ENCODE results near the gene CORO7.

Gene CORO7

DNA sequence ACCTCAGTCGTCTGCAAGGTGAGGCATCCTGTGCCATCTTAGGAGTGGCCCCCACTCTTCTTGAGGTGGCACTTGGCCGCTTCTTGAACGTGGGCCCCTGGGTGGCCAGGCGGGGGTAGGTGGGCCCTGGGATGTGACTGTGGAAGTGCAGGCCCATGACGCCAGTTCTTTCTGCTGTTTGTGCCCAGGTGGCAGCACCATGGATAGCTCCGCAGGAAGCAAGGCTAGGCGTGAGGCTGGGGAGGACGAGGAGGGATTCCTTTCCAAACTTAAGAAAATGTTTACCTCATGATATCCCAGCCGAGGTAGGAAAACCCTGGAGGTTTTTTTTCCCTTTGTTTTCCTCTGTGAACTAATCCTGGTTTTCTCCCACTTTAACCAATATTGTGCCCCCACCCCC is 38.2 kb upstream of the CORO7 start:
- TF ChIP-seq, protein P1, sequence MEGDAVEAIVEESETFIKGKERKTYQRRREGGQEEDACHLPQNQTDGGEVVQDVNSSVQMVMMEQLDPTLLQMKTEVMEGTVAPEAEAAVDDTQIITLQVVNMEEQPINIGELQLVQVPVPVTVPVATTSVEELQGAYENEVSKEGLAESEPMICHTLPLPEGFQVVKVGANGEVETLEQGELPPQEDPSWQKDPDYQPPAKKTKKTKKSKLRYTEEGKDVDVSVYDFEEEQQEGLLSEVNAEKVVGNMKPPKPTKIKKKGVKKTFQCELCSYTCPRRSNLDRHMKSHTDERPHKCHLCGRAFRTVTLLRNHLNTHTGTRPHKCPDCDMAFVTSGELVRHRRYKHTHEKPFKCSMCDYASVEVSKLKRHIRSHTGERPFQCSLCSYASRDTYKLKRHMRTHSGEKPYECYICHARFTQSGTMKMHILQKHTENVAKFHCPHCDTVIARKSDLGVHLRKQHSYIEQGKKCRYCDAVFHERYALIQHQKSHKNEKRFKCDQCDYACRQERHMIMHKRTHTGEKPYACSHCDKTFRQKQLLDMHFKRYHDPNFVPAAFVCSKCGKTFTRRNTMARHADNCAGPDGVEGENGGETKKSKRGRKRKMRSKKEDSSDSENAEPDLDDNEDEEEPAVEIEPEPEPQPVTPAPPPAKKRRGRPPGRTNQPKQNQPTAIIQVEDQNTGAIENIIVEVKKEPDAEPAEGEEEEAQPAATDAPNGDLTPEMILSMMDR (IDR thresholded peaks at IDR 0.05; ENCODE audit: low read length) = no peak
- TF ChIP-seq EZH2 (IDR thresholded peaks at IDR 0.05; ENCODE audit: borderline replicate concordance, low read length) = no peak
- H3K36me3 ChIP-seq (ENCODE audit: insufficient read depth, low read length) = peaks cover 81% of the 10 kb centered on the region

DNA sequence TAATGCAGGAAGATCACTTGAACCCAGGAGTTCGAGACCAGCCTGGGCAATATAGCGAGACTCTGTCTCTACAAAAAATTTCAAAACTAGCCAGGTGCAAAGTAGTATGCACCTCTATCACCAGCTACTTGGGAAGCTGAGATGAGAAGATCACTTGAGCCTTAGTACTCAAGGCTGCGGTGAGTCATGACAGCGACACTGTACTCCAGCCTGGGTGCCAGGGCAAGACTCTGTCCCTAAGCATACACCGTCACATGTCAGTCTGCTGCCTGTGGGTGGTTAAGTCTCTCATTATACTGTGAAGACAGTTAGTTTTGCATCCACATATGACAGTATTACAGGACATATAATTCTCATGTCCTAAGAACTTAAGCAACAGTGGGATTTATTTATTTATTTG is 36.3 kb upstream of the CORO7 start:
- no peak overlapping the region for H3K4me3 ChIP-seq (ENCODE audit: low read depth, low read length, poor library complexity, severe bottlenecking)
- peaks cover 92% of the 10 kb centered on the region for H3K36me3 ChIP-seq (ENCODE audit: insufficient read depth, low read length)
- H3K27ac ChIP-seq (ENCODE audit: low read depth, low read length, poor library complexity, severe bottlenecking) = no peak overlapping the region
- H3K79me2 ChIP-seq (ENCODE audit: insufficient read depth, low read length) = no peaks in the 10 kb centered on the region
- no peak overlapping the region for H2AFZ ChIP-seq (ENCODE audit: low read length)
- TF ChIP-seq EZH2 (IDR thresholded peaks at IDR 0.05; ENCODE audit: borderline replicate concordance, low read length) = no peak
- TF ChIP-seq, protein P1 (IDR thresholded peaks at IDR 0.05; ENCODE audit: low read length) = no peak
- no peak overlapping the region for H3K9ac ChIP-seq (ENCODE audit: low read length)
- H3K9me2 ChIP-seq (ENCODE audit: low read depth, low read length) = no peaks in the 10 kb centered on the region
- no peaks in the 10 kb centered on the region for H3K9me3 ChIP-seq (ENCODE audit: low read length)
- no peaks in the 10 kb centered on the region for H3F3A ChIP-seq (ENCODE audit: insufficient read depth, low read length)
- H3K4me1 ChIP-seq (ENCODE audit: insufficient read depth, low read length, severe bottlenecking) = no peaks in the 10 kb centered on the region
- no peaks in the 10 kb centered on the region for H4K20me1 ChIP-seq (ENCODE audit: insufficient read depth, low read length)
- H3K27me3 ChIP-seq (ENCODE audit: insufficient read depth, low read length) = no peaks in the 10 kb centered on the region
- H3K4me2 ChIP-seq (ENCODE audit: low read length) = no peak overlapping the region

More for the DNA sequence above, 38.2 kb upstream of the CORO7 start:
- Histone ChIP-seq H2AFZ (ENCODE audit: low read length) (no peak overlapping the region), H3K4me3 (ENCODE audit: low read depth, low read length, poor library complexity, severe bottlenecking) (no peak overlapping the region), H3K4me1 (ENCODE audit: insufficient read depth, low read length, severe bottlenecking) (no peaks in the 10 kb centered on the region), H4K20me1 (ENCODE audit: insufficient read depth, low read length) (no peaks in the 10 kb centered on the region), H3K9me3 (ENCODE audit: low read length) (no peaks in the 10 kb centered on the region), H3K27ac (ENCODE audit: low read depth, low read length, poor library complexity, severe bottlenecking) (no peak overlapping the region), H3K4me2 (ENCODE audit: low read length) (no peak overlapping the region), H3K9me2 (ENCODE audit: low read depth, low read length) (no peaks in the 10 kb centered on the region), H3F3A (ENCODE audit: insufficient read depth, low read length) (no peaks in the 10 kb centered on the region), H3K9ac (ENCODE audit: low read length) (no peak overlapping the region), H3K79me2 (ENCODE audit: insufficient read depth, low read length) (no peaks in the 10 kb centered on the region), H3K27me3 (ENCODE audit: insufficient read depth, low read length) (no peaks in the 10 kb centered on the region)

DNA sequence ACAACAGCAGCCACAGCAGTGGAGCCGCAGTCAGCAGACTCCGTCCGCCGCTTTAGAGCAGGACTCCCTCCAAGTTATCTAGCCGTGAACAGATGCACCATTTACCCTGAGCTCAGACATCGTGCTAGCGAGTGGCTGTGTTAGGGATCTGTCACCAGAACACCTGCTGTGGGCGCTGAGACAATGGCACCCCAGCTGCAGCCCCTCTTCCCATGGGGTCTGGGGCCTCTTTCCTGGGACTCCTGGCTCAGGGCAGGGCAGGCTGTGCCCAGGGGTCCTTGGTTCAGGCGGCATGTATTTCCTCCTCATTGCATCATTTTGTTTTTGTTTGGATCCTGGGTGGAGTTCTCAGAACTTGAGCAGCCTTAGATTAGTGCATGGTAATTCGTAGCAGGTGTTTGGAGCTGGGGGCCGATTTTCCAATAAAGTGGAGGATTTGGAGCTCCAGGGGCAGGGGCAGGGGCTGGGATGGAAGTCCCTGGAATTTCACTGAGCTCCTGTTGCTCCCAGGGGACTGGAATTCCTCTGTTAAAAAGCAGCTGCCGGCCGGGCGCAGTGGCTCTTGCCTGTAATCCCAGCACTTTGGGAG is 34.6 kb upstream of the CORO7 start:
- H2AFZ ChIP-seq (ENCODE audit: low read length) = no peak overlapping the region
- no peak overlapping the region for H3K4me3 ChIP-seq (ENCODE audit: low read depth, low read length, poor library complexity, severe bottlenecking)
- H4K20me1 ChIP-seq (ENCODE audit: insufficient read depth, low read length) = no peaks in the 10 kb centered on the region
- H3K79me2 ChIP-seq (ENCODE audit: insufficient read depth, low read length) = no peaks in the 10 kb centered on the region
- TF ChIP-seq, protein P1 (IDR thresholded peaks at IDR 0.05; ENCODE audit: low read length) = no peak
- no peak for TF ChIP-seq EZH2 (IDR thresholded peaks at IDR 0.05; ENCODE audit: borderline replicate concordance, low read length)
- peaks cover 92% of the 10 kb centered on the region for H3K36me3 ChIP-seq (ENCODE audit: insufficient read depth, low read length)
- H3K27me3 ChIP-seq (ENCODE audit: insufficient read depth, low read length) = no peaks in the 10 kb centered on the region
- H3K4me1 ChIP-seq (ENCODE audit: insufficient read depth, low read length, severe bottlenecking) = no peaks in the 10 kb centered on the region
- no peak overlapping the region for H3K9ac ChIP-seq (ENCODE audit: low read length)
- no peak overlapping the region for H3K27ac ChIP-seq (ENCODE audit: low read depth, low read length, poor library complexity, severe bottlenecking)
- H3K4me2 ChIP-seq (ENCODE audit: low read length) = no peak overlapping the region
- H3K9me2 ChIP-seq (ENCODE audit: low read depth, low read length) = no peaks in the 10 kb centered on the region
- no peaks in the 10 kb centered on the region for H3K9me3 ChIP-seq (ENCODE audit: low read length)
- no peaks in the 10 kb centered on the region for H3F3A ChIP-seq (ENCODE audit: insufficient read depth, low read length)
